Hippocampal formation (tissue), 2 donors: Measurements from ENCODE around the gene CORO6.

ENCODE experiments used
- DNase-seq, 2 donors: peaks; one replicate each; lab custom pipeline; 2025; lab: John Stamatoyannopoulos, UW

Gene CORO6

DNA sequence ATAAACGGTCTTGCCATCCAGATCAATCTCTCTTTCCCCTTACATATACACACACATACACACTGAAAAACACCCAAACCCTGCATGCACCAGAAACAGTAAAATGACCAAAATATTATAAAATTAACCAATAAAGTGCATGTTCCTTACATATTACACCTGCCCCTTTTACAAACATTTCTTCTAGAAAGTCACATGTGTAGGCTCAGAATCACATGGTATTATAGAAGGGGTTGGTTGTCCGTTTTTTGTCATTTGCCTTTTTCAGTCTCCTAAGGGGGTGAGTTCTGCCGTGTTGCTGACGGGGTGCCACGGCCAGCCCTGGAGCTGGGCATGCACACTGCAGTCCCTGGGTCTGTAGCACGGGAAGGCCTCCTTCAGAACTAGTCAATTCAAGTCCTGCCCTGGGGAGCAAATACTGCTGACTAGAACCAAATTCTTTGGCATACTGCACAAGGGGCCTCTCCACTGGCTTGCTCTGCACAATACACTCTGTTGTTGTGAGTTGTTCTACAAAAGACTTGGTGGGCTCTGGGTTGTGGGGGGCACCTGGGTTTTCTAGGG is 8.0 kb upstream of the CORO6 start:
- DNase-seq: no peak

DNA sequence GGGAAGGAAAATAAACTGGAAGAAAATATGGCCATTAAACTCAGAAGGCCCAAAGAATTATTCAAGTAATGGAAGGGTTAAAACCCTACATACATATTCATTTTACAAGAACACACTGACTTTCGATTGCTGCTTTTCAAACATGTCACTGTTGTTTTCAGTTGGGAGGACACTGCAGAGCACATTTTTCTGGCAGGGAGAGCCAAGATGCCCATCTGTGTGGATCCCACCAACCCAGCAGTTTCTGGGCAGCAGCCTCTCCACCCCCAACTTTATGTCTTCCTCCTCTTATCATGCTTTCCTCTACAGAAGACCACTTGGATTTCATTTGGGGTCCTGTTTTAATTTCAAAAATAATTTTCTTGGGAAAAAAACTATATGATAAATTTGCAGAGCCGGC is 7.1 kb upstream of the CORO6 start:
- no peak for DNase-seq

DNA sequence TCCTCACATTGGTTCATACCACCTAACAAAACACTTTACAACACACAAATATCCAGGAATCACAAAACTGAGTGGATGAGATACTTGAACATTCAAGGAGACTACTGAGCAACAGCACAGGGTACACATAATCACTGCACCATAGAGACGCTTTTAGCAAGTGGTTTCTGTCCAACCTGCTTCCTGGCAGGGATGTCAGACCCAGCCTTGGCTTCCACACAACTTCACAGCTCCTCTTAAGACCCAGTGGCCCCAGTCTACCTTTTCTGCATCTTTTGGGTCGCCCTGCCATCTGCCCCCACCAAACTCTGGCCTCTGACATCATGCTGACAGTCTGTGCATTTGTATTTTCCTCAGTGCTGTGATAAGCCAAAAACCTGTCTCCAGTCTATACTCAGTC is 5.9 kb upstream of the CORO6 start:
- no peak for DNase-seq

DNA sequence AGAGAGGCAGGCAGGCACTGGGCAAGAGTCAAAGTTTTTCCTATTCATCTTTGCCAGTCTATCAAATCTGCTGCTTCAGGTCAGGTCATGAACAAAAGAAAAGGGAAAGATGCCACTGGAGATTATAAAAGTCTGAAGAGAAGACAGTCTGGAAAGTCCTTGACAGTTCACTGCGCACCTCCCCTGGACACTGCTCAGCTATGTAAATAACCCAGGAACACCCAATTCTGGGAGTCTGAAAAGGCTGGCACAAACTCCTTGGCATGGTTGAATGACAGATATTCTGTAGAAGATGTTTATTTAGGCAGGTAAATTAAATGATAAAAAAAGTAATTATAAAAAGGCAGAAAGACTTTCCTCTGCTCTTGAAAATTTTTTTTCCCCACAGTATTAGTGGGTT is 5.2 kb upstream of the CORO6 start:
- DNase-seq: no peak

DNA sequence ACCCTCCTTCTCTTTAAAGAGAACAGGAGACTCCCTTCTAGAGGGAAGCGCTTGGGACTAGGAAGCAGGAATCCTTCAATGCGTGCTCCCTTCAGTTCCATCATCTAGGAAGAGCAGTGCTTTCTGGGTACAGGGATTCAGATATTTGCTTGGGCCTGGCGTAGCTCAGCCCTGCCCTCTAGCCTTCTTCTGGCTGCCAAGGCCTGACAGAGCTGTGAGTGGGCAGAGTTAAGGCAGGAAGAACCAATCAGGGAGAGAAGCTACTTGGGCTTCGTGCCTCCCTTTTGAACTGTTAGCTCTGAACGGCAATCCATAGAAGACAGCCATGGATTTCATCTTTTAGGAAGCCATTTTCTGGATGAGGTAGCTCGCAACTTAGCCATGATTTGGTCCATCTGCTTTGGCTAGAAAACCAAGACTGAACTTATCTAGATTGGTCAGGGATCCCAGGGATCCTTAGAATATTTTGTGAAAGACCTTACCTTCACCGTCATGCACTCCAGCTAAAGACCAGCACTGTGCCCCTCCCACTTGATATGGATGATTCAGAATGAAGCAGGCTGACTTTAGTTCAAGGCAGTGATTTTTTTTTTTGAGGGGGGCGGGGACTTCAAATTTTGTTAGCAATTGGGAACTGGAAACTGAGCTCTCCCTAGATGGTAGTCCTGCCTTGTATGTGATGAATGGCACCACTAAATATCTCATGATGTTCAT is 2.5 kb upstream of the CORO6 start:
- DNase-seq: peak; percentile 55 to 81

DNA sequence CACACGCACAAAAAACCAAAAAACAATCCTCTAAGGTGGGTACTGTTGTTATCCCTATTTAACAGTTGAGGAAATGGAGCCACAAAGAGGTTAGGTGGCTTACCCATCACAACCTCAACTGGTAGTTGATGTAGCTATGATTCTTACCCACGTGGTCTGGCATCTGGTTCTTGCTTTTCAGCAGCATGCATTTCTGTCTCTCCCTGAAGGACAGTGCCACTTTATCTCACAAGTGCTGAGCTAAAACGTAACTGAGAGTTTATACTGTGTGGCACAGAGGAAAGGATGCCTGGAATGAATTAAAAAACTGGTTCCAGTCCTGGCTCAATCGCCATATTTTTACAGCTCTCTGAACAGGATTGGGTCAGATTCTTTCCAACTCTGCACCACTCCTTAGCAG is 1.9 kb upstream of the CORO6 start:
- DNase-seq: no peak

DNA sequence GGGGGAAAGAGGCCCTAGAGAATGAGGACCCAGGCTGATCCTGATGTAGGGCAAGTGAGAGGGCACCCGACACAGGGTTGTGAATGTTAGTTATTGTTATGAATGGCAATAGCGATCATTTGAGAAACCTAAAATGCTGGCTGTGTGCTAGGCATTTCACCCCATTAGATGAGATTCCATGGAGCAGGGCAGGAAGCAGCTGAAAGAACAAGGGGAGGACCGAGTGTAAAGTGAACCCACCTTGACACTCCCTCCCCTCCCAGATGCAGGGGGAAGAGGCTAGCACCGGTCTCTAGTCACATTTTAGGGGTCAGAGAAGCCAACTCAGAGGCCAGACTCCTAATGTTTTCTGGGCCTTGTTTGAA is 553 bp upstream of the CORO6 start:
- no peak for DNase-seq

DNA sequence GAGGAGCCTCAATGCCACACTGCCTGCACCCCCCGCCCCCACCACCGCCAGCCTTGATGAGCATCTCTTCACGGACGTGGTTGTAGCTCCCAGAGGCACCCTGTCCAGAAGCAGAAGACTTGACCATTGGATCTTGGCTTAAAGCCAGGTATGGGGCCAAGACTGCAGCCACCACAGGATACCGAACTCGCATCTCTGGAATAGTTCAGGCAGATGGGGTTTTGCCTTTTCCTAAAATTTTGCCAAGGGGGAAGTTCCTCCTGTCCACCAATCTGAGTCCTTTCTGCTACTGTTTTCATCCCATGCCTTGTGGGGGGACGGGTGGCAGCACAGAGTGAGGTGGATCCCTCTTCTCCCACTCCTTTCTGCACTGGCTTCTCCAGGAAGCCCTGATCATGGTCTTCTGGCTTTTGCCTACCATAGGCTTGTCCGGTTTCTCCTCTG is 939 bp downstream of the CORO6 start:
- no peak for DNase-seq

DNA sequence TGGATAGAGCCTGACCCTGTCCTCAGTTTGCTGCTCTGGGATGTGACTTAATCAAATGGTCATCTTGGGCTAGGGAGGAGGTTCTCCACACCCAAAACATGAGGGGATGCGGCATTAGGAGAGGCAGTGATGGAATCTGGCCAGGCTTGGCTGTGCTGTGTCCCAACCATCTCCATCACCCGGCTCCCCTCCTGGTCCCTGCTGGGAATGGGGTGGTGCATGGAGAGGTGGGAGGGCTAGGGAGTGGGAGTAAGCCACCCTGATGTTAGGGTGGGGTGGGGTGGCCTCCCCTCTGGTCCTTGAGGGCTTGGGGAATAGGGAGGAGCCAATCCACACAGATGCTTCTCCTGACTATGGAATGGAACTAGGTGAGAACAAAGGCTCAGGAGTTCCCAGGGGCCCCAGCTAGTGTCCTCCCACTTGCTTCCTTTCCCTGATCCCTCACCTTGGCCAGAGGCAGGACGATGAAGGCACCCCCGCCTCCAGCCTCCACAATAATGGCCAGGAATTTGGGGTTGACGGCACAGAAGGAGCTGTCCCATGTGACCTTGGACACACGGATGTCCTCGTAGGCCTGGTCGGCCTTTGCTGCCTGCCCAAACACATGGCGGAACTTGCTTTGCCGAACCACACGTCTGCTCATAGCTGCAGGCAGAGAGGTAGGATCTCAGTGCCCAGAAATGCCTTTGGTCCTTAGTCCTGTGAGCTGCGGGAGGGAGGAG is 1.8 kb downstream of the CORO6 start:
- DNase-seq: no peak

DNA sequence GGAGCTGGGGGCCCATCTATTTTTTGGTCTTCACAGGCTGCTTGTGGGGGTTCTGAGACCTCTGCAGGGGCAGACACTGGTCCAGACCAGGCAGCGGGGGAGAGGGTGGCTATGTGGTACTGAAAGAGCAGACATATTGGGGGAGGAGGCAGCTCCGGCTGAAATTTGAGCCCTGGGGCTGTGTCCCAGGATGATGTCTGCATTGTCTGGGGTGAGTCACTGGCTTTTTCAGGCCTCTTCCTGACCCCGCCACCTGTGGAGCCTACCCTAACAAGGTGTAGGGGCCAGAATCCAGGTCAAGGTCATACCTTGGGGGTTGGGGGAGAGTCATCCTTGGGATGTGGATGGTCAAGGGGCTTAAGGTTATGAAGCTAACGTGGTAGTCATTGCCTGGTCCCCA is 2.4 kb downstream of the CORO6 start:
- DNase-seq: no peak

DNA sequence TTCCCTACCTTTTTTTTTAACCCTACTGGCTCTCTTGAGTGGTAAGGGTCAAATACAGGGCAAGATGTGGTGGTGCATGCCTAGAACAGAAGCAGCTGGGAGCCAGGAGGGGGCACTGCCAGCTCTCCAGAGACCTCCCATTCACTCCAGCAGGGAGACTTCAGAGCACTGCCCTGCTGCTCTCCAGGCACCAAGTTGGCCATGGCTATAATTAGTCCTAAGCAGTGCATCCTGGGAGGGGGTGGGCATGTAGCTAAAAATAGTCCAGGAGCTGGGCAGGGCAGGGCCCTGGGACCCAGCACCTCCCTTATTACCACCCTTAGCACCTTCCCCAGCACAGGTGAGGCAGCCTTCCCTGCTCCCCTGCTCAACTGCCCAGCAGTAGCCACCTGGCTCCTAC is 3.5 kb downstream of the CORO6 start:
- DNase-seq: no peak

DNA sequence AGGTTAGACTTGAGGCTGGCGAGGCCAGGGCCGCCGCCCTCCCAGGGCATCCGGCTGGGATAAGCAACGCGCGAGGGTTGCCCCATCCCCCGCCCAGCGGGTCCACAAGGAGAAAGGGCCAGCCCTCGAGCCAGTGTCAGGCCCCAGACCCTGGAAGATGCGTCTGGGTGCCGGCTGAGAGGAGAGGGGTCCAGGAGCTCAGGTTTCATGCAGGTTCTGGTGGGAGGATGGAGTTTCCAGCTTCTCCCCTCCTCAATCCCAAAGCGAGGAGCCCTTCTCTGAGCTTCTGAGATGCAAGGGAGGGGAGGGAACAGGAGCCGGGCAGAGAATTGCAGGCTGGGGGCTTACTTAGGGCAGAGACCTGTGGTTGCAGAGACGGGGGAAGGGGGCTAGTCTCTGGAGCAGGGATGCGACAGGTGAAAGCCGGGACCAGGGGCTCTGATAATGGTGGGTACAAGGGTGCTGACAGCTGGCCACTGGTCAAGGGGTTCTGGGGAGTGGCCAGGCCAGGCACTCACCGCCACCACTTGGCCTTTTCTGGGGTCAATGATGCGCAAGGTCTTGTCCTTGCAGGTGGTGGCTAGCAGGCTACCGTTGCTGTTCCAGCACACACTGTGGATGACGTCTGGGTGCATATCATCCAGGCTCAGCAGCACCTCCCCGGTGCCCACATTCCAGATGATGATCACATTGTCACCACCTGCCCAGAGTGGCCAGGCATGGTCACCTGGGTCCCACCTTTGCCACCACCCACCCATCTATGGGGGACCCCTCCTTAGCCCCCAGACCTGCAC is 4.2 kb downstream of the CORO6 start:
- no peak for DNase-seq

DNA sequence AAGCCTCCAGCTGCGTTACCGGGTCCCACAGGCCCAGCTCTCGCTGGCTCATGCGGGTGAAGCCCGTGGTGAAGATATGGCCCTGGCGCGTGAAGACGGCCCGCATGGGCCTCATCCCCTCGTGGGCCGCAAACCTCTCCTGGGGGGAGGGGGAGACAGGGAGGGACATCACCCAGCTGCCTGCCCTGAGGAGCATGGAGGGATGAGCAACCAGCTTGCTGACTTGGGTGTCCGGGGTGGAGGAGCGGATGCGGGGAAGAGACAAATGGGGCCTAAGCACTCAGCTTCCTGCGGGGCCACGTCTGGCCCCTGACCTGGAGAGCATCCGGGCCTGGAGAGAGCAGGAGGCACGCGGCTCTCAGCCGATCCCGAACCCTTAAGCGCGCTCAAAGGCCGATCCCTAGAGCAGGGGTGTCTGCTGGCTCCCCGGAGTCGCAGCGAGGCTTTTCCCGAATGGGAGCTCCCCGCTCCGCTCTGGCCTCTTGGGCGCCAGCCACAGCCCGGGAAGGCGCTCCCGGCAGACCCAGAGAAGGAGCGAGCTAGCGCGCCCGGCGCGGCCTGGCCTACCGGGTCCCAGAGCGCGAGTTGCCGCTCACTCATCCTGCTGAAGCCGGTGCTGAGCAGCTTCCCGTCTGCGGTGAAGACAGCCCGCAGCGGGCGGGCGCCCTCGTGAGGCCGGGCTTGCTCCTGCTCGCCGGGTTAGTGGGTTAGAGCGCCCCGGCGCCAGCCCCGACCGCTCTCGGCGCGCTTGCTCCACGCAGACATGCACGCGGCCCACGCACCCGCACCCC is 5.0 kb downstream of the CORO6 start:
- peak; percentile 29 to 55 for DNase-seq

DNA sequence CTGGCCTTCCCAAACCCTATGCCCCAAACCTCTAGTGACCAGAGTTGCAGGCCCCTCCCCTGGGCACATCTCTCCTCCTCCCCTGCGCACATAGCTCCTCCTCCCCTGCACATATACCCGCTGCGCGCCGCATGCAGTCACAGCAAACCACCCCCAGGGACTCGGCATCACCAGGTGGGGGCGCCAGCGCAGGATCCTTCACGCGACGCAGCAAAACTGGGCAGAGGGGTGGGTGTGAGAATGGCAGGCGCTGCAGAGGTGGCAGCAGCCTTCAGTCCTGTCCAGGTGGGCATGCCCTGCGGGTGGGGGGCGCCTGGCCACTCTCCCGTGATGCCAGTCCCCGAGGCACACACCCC is 5.6 kb downstream of the CORO6 start:
- DNase-seq: peak; percentile 75 to 83

DNA sequence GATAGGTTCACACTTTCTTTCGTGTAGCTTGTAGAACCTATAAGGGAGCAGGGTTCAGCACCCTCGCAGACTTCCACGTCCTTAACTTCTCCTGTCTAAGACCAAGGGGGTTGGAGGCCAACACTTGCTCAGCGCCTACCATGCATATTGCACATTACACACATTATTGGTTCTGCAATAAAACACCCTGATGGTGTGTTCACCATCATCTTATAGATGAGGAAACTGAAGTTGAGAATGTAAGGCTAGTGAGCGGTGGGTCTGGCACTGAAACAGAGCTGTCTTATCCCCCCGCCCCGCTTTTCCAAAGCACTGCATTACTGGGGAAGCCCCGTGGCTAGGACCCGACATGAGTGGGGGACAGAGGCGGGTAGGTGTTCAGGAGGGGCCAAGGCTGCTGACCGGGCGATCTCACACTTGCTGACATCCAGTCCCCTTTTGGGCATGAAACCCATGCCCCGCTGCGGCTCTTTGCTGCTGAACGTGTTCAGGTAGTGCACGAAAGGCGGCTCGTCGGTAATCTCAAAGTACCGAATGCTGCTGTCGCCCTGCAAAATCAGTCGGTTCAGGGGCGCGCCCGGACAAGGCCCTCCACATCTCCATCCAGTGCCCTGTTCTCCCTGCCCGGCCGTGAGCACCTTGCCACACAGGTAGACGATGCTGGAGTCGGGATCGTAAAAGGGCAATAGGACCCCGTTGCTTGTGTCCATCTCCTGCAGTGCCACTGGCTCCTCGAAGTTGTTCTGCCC is 6.2 kb downstream of the CORO6 start:
- no peak for DNase-seq

DNA sequence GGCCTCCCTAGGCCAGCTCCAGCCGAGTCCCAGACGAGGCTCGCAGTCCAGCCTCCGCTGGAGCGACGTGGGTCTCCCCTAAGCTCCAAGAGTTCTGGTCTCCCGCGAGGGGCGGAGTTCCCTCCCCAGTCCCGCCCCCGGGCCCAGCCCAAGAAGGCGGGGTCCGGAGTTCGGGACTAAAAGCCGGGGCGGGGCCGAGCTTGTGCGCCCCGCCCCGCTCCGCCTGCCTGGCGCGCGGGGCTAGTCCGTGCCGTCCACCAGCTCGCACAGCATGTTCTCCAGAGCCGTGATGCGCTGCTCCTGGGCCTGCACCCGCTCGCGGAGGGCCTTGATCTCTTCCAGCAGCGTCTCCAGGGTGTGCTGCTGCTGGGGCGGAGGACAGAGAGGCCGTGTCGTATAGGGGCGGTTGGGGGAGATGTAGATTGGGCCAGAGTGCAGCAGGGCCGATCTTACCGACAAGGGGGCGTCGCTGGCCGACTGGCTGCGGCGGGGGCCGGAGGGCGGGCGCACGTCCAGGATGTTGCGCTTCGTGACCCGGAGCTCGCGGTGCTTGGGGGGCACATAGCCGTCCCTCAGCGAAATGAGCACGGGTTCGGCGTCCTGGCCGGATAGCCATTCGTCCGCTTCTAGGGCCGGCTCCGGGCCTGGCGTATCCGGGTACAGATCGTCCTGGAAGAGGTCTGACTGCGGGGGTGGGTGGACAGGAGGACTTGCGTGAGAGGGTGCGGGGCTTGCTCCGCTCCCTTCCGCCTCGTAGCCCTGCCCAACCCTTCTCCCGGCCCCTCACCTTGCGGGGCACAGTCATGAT is 7.0 kb downstream of the CORO6 start:
- peak; percentile 87 to 90 for DNase-seq

DNA sequence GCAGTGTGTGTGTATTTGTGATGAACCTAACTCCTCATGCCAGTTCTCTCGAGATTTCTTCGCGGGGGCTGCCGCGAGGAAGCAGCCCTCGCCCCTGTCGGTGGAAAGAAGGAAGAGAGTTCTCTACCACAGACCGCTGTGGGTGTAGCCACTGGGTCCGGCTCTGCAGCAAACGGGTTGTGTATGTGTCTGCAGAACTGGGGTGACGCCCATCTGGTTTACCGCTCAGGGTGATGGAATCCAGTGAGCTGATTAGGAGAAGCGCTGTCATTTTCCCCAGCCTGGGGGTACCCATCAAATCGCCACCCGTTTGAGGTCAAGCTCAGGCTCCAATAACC is 7.7 kb downstream of the CORO6 start:
- DNase-seq: peak; percentile 63 to 68

DNA sequence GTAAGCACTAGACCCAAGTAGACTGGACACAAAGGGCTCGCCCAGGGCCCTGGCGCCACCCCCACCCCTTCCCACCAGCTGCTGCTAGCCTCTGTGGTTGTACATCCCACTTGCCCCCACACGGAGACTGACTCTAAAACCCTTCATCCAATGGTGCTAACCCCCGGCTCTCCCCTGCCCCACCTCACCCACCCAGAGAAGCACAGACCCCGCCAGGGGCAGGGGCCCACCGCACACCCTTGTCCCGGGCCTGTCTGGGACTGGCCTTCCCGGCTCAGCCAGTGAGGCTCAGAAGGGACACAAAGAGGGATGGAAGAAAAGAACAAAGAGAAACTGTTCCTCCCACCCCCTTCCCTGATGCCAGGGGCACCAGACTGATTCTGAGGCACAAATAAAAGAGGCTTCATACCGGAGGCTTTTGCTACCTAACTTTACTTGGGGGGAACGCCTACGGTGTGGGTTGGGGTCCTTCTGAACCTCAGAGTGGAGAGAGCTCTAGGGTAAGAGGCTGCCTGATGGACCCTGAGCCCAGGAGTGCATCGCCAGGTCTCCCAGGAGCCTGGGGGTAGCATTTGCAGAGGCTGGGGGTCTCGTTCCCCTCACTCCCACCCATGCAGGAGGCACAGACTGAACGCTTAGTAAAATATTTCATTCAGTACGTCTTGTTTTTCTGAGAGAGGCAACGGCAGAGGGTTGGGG is 8.2 kb downstream of the CORO6 start:
- DNase-seq: peak; percentile 41 to 54

DNA sequence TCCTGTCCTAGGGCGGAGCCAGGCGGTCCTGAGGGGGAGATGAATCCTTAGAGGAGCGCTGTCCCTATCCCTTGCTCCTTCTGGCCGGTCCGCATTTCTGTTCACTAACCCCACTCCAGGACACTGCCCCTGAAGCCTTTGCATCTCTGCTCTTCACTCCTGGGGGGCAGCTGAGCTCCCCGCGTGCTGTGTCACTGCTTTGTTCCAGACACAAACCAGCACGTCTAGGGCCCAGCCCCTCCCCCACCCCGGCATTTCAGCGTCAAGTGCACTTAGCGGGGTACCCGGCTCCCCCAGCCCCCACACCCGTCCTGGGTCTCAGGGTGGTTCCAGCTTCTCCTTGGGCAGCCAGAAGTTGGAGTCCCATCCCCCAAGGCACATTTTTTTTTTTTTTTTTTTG is 8.9 kb downstream of the CORO6 start:
- no peak for DNase-seq

DNA sequence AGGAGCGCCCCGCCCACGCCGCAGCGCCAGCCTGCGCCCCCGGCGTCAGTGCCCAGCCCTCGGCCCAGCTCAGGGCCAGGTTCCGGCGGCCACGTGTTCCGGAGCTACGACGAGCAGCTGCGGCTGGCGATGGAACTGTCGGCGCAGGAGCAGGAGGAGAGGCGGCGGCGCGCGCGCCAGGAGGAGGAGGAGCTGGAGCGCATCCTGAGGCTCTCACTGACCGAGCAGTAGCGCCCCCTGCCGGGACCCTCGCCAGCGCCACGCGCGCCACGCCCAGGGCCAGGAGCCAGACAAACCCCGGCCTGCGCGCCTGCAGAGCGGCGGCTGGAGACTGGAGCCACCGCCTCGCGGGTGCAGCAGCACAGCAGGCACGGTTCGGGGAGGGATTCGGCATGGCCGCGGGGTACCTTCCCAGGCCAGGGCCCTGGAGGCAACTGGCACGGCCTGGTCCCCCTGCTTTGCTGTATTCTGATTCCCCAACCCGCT is 9.3 kb downstream of the CORO6 start:
- DNase-seq: peak; percentile 70 to 90
